ENCODE measurements around the gene LRRC32.

LRRC32 gene

DNA sequence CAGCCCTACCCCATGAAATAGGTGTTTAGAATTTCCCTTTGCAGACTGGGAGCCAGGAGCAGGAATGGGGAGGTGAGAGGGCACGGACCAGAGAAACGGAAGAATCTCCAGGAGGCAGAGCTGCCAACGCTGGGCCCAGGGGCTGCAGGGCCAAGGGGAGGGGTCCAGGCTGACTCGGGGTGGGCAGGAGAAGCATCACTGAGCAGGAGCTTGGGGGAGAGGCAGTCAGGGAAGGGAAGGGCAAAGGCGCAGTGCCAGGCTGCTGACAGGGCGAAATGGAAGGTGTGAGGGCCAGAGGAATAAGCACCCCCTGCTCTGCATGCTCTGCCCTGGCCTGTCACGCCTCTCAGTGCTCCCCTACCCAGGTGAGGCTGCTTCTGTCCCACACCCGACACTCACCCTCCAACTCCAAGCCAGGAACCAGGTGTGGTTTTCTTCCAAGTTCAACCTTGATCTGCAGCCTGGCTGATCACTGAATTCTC is 14.5 kb downstream of the LRRC32 start:
- TF ChIP-seq, protein P1, sequence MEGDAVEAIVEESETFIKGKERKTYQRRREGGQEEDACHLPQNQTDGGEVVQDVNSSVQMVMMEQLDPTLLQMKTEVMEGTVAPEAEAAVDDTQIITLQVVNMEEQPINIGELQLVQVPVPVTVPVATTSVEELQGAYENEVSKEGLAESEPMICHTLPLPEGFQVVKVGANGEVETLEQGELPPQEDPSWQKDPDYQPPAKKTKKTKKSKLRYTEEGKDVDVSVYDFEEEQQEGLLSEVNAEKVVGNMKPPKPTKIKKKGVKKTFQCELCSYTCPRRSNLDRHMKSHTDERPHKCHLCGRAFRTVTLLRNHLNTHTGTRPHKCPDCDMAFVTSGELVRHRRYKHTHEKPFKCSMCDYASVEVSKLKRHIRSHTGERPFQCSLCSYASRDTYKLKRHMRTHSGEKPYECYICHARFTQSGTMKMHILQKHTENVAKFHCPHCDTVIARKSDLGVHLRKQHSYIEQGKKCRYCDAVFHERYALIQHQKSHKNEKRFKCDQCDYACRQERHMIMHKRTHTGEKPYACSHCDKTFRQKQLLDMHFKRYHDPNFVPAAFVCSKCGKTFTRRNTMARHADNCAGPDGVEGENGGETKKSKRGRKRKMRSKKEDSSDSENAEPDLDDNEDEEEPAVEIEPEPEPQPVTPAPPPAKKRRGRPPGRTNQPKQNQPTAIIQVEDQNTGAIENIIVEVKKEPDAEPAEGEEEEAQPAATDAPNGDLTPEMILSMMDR (IDR thresholded peaks at IDR 0.05; ENCODE audit: poor library complexity, severe bottlenecking) = no peak
- Histone ChIP-seq H3K9me3 (ENCODE audit: severe bottlenecking) (no peaks in the 10 kb centered on the region), H3K27ac (ENCODE audit: poor library complexity, severe bottlenecking) (no peak overlapping the region), H3K4me3 (ENCODE audit: severe bottlenecking) (no peak overlapping the region), H3K36me3 (ENCODE audit: low read depth) (no peaks in the 10 kb centered on the region), H3K4me1 (ENCODE audit: insufficient read depth, poor library complexity, severe bottlenecking) (no peaks in the 10 kb centered on the region), H3K27me3 (ENCODE audit: insufficient read depth, poor library complexity, severe bottlenecking) (no peaks in the 10 kb centered on the region)
- no peak for ATAC-seq (ENCODE audit: low read depth)
- DNase-seq (ENCODE audit: low spot score) = no peak

- H3K27me3 ChIP-seq (ENCODE audit: insufficient read depth, poor library complexity, severe bottlenecking) = no peaks in the 10 kb centered on the region
- H3K27ac ChIP-seq (ENCODE audit: poor library complexity, severe bottlenecking) = no peak overlapping the region
- ATAC-seq (ENCODE audit: low read depth) (no peak), DNase-seq (ENCODE audit: low spot score) (no peak)
- no peaks in the 10 kb centered on the region for H3K9me3 ChIP-seq (ENCODE audit: severe bottlenecking)
- TF ChIP-seq, protein P1 (IDR thresholded peaks at IDR 0.05; ENCODE audit: poor library complexity, severe bottlenecking) = no peak
- no peaks in the 10 kb centered on the region for H3K36me3 ChIP-seq (ENCODE audit: low read depth)
- no peak overlapping the region for H3K4me3 ChIP-seq (ENCODE audit: severe bottlenecking)
- H3K4me1 ChIP-seq (ENCODE audit: insufficient read depth, poor library complexity, severe bottlenecking) = no peaks in the 10 kb centered on the region
These were observed 15.0 kb downstream of the LRRC32 start for GRCh38 chr11:76655501-76656049.

DNA sequence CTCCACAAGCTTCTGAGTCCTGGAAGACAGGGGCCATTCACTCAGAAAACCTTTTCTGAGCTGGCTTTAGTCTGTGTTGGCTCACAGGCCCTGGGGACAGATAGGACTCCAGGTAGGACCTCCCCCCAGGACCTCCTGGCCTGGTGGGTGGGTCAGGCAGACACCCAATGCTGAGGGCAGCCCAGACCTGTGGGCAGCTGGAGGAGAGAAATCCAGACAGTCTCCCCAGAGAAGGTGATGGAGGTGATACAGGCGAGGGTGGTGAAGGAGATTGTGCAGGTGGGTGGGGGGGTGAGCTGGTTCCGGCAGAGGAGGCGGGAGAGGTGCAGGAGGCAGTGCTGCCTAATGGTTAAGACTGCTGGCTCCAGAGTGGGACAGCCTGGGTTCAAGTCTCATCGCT is 15.6 kb downstream of the LRRC32 start:
- Histone ChIP-seq H3K36me3 (ENCODE audit: low read depth) (no peaks in the 10 kb centered on the region), H3K27ac (ENCODE audit: poor library complexity, severe bottlenecking) (no peak overlapping the region)
- TF ChIP-seq, protein P1 (IDR thresholded peaks at IDR 0.05; ENCODE audit: poor library complexity, severe bottlenecking) = no peak

GRCh38 chr11:76654298-76654851 is 16.2 kb downstream of the LRRC32 start:
- no peak overlapping the region for H3K4me3 ChIP-seq (ENCODE audit: severe bottlenecking)
- H3K27ac ChIP-seq (ENCODE audit: poor library complexity, severe bottlenecking) = no peak overlapping the region
- H3K9me3 ChIP-seq (ENCODE audit: severe bottlenecking) = no peaks in the 10 kb centered on the region
- no peak for DNase-seq (ENCODE audit: low spot score)
- no peaks in the 10 kb centered on the region for H3K36me3 ChIP-seq (ENCODE audit: low read depth)
- no peaks in the 10 kb centered on the region for H3K4me1 ChIP-seq (ENCODE audit: insufficient read depth, poor library complexity, severe bottlenecking)
- TF ChIP-seq, protein P1 (IDR thresholded peaks at IDR 0.05; ENCODE audit: poor library complexity, severe bottlenecking) = no peak
- no peak for ATAC-seq (ENCODE audit: low read depth)
- H3K27me3 ChIP-seq (ENCODE audit: insufficient read depth, poor library complexity, severe bottlenecking) = no peaks in the 10 kb centered on the region

More for the DNA sequence above, 15.6 kb downstream of the LRRC32 start:
- Histone ChIP-seq H3K9me3 (ENCODE audit: severe bottlenecking) (no peaks in the 10 kb centered on the region), H3K4me1 (ENCODE audit: insufficient read depth, poor library complexity, severe bottlenecking) (no peaks in the 10 kb centered on the region), H3K4me3 (ENCODE audit: severe bottlenecking) (no peak overlapping the region), H3K27me3 (ENCODE audit: insufficient read depth, poor library complexity, severe bottlenecking) (no peaks in the 10 kb centered on the region)
- ATAC-seq (ENCODE audit: low read depth) (no peak), DNase-seq (ENCODE audit: low spot score) (no peak)

DNA sequence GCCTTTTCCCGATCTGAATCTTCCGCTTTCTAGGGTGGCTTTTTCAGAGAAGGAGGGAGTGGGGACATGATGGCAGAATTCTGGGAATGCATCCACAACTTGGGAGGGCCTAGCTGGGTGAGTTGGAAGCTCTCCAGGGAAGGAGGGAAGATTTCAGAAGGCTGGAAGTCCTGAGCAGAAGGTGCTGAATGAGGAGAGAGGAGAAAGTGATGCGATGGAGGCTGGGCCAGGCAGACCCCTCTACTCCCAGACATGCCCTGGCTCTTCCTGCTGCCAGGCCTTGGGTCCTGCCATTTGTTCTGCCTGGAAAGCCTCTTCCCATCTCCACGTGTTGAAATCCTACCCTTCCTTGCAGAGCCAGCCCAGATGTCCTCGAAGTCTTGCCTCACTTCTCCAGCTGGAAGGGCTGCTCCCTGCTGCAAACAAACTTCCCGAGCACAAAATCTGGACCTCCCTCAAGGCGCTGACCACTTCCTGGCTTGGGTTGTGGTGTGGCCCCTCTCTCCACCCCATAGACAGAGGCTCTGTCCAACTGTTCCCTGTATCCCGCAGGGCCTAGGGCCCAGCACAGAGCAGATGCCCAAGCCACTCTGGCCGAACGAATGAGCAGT is 16.8 kb downstream of the LRRC32 start:
- Histone ChIP-seq H3K9me3 (ENCODE audit: severe bottlenecking) (no peaks in the 10 kb centered on the region), H3K36me3 (ENCODE audit: low read depth) (no peaks in the 10 kb centered on the region), H3K27ac (ENCODE audit: poor library complexity, severe bottlenecking) (no peak overlapping the region), H3K4me1 (ENCODE audit: insufficient read depth, poor library complexity, severe bottlenecking) (no peaks in the 10 kb centered on the region), H3K27me3 (ENCODE audit: insufficient read depth, poor library complexity, severe bottlenecking) (no peaks in the 10 kb centered on the region), H3K4me3 (ENCODE audit: severe bottlenecking) (no peak overlapping the region)
- ATAC-seq (ENCODE audit: low read depth) = no peak
- no peak for DNase-seq (ENCODE audit: low spot score)
- TF ChIP-seq, protein P1 (IDR thresholded peaks at IDR 0.05; ENCODE audit: poor library complexity, severe bottlenecking) = no peak

Data from RWPE2 (cell line).